Stimulated activated naive CD8-positive, alpha-beta T cell treated with anti-CD3 and anti-CD28 coated beads, Interleukin-15, Interleukin-2, amounts not matched to agents 100 U/mL and 50 U/mL, for 24 hours (primary cell): ENCODE data around the gene PGGT1B.

Experiments
- ATAC-seq: fragments of 150-1000 bp; cut with Tn5 transposase; one replicate; pipeline ENCODE4 v1.10.0; 2021
- DNase-seq: peaks from one replicate; pipeline ENCODE4 v3.0.0; 2021

The PGGT1B gene

DNA sequence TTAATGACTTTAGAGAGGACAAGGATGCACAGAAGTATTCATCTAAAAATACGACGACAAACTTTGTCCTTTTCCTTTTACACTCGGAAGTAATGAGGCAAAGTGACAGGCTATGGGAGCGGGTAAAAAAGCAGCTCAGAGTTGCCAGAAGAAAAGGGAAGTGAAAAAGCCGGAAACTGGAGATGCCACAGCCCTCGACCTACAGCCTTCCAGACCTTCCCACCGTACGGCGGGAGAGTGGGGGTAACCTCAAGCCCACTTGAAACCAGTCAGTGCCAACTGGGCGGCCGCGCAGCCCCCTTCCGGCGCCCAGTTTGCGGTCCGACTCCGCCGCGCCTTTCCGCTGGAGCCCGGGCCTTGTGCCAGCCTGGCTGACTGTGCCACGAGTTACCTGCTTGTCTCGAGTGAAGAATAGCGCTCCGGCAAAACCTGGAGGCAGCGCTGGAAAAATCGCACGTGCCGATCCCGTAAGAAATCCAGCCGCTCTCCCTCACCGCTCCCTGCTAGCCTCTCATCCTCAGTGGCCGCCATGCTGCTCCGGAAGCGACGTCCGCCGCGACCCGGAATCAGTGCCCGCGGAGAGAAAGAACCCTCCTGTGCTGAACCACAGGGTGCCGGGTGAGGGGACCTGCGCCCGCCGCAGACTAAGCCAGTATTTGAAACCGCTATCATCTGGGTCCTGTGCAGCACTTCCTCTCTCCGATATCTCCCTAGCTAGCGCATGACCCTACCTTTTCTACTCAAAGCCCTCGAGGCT, at the start of gene PGGT1B:
PGGT1B (minus strand) TSS at position 557 of the 757 bp plus-strand sequence; CDS start at position 531, 26 bp downstream.
- ATAC-seq: peak; percentile 94

DNA sequence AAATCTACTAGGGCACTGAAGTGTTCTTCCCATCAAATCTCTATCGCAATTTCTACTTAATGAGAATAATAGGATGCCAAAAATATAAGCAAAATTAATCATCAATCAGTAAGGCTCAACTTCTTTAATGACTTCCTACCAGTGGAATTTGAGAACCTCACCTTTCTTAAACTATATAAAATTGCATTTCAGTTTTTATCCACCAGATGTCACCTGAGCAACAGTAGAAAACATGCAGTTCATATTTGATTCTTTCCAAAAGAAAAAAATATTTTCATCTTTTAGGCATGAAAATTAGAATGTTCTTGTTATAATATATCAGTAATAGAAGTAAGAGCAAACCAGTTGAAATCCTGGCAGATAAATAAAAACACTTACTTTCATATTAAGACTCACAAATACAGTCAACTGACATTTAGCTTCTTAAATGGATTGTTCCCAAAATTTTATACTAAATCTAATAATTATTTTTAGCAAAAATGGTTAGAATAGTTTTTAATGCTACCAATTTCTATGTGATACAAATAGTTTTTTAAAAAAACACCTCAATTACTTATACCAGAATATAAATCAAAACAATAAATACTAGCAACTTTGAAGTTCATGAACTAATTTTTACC, 47.2 kb upstream of the PGGT1B start:
- DNase-seq (no peak), ATAC-seq (no peak)

More for the DNA sequence above, at the start of gene PGGT1B:
- peak; percentile 80 for DNase-seq

DNA sequence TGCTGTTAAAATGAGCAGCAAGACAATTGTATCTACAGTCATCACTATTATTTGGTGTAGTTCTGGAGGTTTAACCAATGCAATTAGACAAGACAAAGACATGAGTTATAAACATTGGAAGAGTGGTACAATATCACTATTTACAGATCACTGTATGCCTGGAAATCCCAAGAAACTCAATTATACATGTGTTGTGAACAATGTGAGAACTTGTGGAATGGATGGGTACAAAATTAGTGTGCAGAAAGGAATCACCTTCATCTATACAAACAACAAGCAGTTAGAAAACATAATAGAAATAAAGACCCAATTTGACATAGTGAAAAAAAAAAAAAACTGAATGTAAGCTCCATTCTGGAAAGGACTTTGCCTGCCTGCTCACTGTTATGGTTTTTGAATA, 46.1 kb upstream of the PGGT1B start:
- DNase-seq: no peak
- no peak for ATAC-seq

DNA sequence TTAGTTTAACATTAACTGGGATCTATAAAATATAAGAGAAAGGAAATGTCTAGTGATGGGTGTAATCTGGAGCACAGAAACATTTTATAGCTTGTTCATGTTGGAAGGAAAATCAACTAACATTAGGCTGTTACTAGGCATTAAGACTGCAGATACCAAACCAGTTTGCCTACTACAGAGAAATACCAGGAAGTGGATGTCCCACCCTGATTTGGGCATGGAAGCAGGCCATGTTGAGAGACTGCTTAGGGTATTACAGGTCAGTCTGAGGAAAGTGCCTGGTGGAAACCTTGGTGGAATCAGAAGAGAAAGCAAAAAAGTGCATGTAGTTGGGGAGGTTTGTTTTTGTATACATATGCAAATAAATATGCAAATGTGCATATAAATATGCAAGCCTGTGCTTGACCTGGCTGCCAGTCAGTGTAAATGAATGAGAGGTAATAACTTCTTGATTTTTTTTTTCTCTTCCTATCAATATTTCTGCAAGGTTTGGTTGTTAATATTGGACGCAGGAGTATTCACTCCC, 43.4 kb upstream of the PGGT1B start:
- ATAC-seq (no peak), DNase-seq (no peak)

DNA sequence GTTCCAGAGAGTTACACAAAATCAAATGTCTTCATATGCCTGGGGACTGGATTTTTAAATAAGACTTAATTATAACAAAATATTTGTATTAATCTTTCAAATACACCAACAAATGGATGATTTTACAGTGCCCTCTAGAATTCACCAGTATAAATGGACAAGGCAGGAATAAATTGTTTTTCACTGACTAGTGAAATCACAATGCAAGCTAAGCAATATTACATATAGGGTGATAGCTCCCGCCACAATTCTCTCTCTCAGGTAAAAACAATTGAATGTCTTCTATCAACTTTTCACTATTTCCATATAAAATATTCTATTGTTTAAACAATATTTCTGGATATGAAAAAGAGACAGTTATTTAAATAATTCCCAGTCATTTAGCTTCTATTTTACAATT, 41.8 kb upstream of the PGGT1B start:
- DNase-seq (no peak), ATAC-seq (no peak)

DNA sequence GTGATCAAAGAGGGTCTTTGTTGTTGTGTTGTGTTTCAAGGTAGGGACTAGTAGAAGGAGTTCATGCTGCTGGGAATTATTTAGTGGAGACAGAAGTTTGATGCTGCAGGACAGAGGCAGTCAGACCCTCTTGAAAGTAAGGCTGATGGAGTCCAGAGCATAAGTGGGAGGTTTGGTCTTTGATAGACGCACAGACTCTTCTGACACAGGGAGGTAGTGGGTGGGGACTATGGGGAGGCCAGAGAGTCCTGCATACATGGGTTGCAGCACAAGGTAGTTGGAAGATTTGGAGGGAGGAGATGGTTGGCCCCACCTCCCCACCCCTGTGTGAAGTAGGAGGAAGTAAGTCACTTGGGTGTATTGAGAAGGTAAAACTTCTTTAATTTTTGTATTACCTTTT, 36.1 kb upstream of the PGGT1B start:
- ATAC-seq (no peak), DNase-seq (no peak)

DNA sequence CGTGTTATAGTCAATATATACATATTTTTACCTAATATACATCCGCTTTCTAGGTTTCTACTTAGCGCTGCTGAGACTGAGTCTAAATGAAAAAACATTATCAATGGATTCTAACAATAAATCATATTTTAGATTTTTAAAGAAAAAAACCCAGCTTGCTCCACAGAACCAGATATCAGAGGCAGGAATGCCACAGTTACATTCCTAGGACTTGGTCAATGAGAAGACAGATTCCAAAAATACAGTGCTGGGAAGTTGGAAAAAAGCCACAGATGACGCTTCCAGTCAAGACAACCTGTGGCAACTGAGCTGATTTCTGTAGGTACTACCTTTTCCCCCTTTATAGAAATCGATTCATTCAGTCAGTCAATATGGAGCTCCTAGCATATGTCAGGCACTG, 34.4 kb upstream of the PGGT1B start:
- DNase-seq: no peak

DNA sequence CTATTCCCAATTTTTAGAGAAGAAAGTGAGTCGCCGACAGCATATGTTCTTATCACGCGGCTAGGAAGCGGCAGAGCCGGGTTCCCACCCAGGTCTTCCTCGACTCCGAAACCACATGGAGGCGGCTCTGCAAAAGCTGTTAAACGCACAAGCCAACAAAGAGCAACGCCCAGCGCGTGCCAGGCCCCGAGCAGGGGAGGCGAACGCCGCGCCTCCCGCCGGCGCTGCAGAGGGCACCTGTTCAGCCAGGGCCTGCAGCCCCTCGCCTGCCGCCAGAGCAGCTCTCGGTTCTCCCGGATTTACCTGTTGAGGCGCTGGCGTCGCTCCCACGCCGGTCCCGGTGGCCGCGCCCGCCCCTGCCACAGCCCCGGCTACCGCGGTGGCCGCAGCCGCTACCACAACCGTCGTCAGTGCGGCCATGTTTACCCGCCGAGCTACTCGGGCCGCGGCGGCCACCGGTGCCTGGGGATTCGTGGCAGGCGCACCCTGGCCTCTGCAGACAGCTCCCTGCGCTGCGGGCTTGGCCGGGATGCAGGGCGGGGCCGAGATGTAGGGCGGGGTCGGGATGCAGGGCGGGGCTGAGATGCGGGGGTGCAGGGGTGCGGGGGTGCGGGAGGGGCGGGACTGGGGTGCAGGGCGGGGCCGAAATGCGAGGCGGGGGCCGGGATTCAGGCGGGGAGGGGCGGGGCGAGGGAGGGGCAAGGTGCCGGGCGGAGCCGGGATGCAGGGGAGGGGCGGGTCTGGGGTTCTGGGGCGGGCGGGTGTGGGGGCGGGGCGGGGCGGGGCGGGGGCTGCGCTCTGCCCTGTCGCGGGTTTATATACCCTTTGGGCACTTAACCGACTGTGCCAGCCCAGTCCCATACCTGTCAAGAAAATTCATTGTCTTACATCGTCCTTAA, 33.7 kb upstream of the PGGT1B start, which contains the start of gene CCDC112:
CCDC112 (minus strand) TSS at position 531 of the 899 bp plus-strand sequence; CDS start at position 420, 111 bp downstream.
- peak; percentile 84 for DNase-seq

More for the DNA sequence above, 34.4 kb upstream of the PGGT1B start:
- no peak for ATAC-seq

DNA sequence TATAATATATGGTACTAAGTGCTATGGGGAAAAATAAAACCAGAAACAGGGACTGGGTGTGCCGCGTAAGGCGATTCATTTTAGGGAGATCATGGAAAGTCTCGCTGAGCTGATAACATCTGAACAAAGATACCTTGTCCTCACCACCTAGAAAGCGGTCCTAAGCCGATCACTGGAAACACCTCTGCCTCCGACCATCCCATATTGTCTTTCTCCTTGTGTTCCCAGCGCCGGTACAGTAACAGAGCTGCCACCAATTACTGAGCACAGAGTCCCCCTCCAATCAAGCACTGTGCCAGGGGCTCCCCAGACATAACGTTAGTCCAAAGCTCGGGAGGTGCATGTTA, 33.1 kb upstream of the PGGT1B start:
- DNase-seq (no peak), ATAC-seq (peak; percentile 14)

More for the DNA sequence above, 33.7 kb upstream of the PGGT1B start, which contains the start of gene CCDC112:
- peak; percentile 81 for ATAC-seq

DNA sequence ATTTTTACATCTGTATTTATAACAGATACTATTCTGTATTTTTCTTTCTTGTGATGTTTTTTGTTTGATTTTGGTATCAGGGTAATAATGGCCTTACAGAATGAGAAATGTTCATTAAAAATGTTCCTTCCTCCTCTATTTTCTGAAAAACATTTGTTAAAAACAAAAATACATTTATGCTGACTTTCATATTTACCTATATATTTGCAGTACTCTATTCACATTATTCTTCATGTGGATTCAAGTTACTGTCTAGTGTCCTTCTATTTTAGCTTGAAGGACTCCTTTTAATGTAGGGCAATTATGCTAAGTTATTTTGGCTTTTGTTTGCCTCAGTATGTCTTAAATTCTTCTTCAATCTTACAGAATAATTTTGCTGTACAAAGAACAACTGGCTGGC, 28.7 kb upstream of the PGGT1B start:
- ATAC-seq (no peak), DNase-seq (no peak)

DNA sequence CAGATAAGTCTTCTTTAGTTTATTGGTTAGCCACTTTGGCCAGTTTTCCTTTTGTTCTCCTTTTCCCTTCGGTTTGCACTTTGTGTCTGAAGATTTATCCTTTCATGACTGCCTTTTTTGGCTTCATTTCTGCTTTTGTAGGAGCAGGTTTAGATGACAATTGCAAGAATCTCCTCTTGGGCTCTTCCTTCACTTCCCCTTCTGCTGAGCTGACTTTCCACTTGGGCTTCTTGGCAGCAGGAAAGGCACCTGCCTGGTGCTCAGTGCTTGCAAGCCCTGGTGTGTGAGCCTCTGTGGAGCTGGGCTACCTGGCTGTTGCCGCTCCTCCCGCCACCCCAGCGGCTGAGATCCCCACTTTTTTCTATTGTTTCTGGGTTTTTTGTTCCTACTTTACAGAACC, 26.4 kb upstream of the PGGT1B start:
- ATAC-seq (no peak), DNase-seq (no peak)

DNA sequence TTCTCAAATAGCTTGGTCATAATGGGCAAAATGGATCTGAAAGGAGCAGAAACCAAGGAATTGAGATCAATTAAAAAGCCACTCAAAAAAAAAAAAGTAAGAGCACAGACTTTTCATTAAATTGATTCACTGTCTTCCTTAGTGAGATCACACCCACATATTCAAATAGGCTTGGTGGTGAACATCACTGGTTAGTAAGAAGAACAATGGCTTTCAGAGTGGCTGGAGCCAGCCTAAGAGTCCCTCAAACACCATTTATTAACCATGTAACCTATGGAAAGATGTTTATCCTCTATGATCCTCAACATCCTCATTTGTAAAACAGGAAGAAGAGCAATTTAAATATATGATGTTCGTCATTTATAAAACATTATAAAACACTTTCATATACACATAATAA, 21.3 kb upstream of the PGGT1B start:
- ATAC-seq (no peak), DNase-seq (no peak)

DNA sequence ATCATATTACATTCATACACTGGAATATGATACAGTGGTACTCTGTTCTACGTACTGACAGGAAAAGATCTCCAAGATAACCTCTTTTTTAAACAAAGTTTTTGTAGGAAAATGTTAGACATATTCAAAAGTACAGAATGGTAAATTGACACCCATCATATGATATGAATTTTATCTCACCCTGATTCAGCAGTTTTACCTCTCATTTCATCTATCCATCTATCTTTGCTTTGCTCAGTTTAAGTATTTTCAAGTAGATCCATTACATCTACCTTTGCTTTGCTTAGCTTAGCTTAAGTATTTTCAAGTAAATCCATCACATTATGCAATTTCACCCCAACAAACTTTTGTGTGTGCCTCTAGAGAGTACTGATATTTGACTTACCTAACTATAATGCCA, 19.5 kb upstream of the PGGT1B start:
- ATAC-seq (no peak), DNase-seq (no peak)

DNA sequence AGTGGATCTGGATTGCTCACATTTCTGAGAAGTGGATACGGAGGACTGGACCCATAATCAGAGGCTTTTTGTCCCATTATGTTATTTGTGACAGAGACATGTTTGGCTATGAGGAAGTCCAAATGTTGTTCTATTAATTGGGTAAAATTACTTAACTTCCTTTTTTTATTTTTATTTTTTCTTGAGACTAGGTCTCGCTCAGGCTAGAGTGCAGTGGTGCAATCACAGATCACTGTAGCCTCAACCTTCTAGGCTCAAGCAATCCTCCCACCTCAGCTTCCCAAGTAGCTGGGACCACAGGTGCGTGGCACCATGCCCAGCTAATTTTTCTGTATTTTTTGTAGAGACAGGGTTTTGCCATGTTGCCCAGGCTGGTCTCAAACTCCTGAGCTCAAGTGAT, 11.9 kb upstream of the PGGT1B start:
- ATAC-seq (no peak), DNase-seq (no peak)

DNA sequence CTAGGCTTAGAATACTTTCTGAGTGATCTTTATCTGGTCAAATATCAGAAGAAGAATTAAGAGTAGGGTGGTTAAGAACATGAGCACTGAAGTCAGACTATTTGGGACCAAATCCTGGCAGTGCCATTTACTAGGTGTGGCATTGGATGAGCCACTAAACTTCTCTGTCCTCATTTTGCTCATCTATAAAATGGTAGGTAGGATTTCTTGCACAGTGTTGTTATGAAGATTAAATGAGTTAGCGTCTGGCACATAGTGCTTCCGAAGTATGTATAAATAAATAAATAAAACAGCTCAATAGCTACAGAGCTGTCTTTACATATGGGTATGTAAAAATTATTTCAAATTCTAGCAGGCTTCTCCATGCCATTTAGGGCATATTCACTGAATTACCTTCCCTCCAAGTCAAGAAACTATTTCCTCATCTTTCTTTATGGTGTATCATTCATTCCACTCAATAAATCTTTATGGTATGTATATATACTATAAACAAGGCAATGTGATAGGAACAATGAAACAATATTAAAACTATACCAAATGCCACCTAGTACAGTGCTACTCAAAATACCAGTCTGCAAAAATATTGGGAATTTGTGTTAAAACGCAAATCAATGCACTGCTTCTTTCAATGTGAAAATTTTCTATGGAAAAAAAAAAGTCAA, 9.8 kb upstream of the PGGT1B start:
- DNase-seq (no peak), ATAC-seq (no peak)

DNA sequence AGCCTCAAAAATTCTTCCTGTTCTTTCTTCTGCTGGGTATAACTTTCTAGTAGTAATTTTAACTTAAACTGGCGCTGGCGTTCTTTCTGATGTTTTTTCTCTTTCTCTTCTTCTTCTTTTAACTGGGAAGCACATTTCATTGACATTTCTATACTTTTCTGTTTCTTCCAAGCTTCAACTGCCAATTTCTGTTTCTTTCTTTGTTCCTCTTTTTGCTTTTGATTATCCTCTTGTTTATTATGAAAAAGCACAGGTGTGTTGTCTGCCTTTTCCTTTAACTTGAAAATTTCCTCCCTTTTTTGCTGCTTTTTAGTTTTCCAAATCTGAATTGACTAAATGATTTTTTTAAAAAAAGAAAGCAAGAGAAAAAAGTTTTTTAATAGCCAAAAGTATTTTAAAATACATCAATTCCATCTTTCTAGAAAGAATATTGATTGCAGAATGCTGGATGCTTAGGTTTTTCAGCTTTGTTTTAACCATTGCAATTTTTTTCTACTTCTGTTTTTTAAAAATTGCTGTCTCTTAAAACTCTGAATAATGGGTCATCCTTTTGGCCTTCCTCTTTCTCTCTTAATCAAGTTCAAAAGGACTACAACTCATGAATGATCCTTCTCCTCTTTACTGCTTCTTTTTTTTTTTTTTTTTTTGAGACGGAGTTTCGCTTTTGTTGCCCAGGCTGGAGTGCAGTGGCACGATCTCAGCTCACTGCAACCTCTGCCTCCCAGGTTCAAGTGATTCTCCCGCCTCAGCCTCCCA, 8.8 kb upstream of the PGGT1B start:
- DNase-seq (no peak), ATAC-seq (no peak)

DNA sequence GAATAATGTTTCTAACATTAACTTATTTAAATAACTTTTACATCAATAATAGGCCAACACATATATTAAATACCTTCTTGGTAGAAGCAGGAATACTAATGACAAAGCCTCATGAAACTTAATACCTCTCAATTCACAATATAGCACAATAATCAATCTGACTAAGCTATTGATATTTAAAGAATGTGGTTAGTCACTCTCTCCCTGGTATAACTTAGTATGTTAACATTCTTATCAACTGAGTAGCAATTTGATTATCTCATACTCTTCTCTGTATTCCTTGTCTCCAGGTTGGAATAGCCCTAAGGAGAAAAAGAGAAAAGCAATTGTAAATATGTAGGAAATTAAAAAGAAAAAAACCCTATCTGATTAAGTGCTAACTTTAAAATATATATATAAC, 4.9 kb upstream of the PGGT1B start:
- no peak for DNase-seq
- ATAC-seq: no peak

DNA sequence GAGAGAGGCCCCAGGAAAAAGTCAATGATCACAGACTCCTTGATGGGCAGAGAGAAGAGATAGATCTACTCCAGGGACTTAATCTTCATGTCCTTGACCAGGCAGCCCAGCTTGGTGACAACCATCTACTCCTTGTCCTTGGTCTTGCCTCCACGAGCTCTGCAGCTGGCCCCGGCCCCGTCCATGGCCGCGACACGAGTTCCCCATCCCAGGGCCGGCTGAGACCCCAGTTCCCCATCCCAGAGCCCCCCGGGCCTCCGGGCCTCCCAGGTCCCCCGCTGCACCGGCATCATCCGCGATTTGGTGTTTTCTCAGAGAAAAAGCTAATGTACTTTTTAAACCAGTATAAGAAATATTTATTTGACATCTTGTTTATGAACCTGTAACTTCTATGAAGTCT, 2.5 kb upstream of the PGGT1B start:
- ATAC-seq (no peak), DNase-seq (no peak)

DNA sequence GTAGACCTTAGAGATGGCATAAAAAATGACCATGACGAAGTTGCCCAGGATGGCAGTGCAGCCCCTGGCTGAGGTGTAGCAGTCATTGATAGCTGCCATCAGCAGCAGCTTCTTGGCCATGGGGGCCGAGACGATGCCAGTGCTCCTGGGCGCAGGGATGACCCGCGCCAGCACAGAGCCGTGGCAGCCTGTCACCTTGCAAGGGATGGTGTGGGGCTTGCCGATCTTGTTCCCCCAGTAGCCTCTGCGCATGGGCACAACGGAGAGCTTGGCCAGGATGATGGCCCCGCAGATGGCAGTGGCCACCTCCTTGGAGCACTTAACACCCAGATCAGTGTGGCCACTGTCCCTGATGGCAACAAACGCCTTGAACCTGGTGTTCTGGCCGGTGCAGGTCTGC, 2.1 kb upstream of the PGGT1B start:
- no peak for DNase-seq
- ATAC-seq: no peak

DNA sequence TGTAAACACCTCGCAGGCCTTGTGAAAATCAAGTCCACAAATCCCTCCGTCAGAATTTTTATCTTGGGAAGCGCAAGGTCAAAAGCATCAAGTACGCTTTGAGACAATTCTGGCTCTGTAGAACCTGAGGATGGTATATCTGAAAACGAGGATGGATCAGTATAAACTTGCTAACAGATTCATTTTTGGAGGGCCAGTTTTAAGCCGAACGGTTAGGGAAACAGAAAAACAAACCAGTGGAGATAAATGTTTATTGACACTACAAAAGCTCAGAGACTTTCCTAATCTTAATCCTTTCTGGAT, 352 bp upstream of the PGGT1B start:
- DNase-seq: no peak
- no peak for ATAC-seq

DNA sequence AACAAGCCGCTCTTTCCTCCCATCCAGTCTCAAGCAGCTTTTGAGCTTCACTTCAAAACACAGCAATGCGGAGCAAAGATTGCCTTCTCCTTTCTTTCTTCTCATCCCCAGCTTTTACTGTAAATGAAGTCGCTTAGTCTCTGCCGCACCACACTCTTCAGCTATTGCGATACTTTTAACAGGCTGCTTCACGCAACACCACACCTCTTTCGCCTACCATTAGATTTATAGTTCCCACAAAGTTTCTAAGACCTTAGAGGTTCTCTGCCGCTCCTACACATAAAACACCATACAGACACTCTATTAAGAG, 711 bp downstream of the PGGT1B start:
- peak; percentile 29 for ATAC-seq
- DNase-seq: no peak

DNA sequence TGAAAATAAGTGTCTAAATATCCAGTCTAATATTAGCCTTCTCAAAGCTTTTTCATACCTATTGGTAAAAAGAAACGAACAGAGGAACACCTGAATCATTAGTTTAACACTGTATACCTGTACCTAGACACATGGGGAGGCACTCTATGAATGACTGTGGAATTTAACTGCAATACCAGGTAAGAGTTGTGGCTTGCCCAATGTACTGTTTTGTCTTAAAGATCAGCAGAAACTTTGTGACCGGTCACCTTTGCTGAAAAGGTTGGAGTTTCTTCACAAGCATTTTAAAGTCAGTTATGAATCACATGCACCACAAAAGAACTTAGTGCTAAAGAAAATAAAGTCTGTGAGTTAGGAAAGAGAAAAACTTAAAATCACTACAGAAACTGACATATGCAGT, 2.4 kb downstream of the PGGT1B start:
- DNase-seq: no peak
- ATAC-seq: no peak
